Osteocyte (in vitro differentiated cells): ENCODE data around the gene TMEM255A. TPM values are rescaled to one million over a fixed set of nuclear protein-coding genes. Genes with fewer than 3 reads are reported as not detected.
A peak's percentile ranks its signal among the peaks of the same experiment; 100 is the strongest.

Experiments used
- DNase-seq: peaks from one replicate; pipeline ENCODE4 v3.0.0; 2021; ENCODE audit warnings: mixed read lengths; ENCODE audit not compliant: unreplicated experiment; ENCODE audit errors: extremely low spot score
- H3K27ac Mint-ChIP-seq: one replicate; pipeline ENCODE4 v1.8.0; 2021; ENCODE audit warnings: mild to moderate bottlenecking, mixed read lengths; ENCODE audit not compliant: unreplicated experiment
- H3K27me3 Mint-ChIP-seq: one replicate; pipeline ENCODE4 v1.8.0; 2021; ENCODE audit warnings: mixed read lengths; ENCODE audit not compliant: unreplicated experiment
- H3K36me3 Mint-ChIP-seq: one replicate; pipeline ENCODE4 v1.8.0; 2021; ENCODE audit warnings: mixed read lengths; ENCODE audit not compliant: unreplicated experiment
- H3K4me1 Mint-ChIP-seq: one replicate; pipeline ENCODE4 v1.8.0; 2021; ENCODE audit warnings: mixed read lengths; ENCODE audit not compliant: unreplicated experiment
- H3K4me3 Mint-ChIP-seq: one replicate; pipeline ENCODE4 v1.8.0; 2021; ENCODE audit warnings: mild to moderate bottlenecking, moderate library complexity, mixed read lengths; ENCODE audit not compliant: unreplicated experiment
- H3K9me3 Mint-ChIP-seq: one replicate; pipeline ENCODE4 v1.8.0; 2021; ENCODE audit warnings: mixed read lengths; ENCODE audit not compliant: unreplicated experiment
- CTCF ChIP-seq: fragments of 200-600 bp; sonication (generic); IDR thresholded peaks from 2 replicates; pipeline ENCODE4 v1.5.0; 2021; ENCODE audit warnings: antibody characterized with exemption, mild to moderate bottlenecking, moderate library complexity
- long read RNA-seq: library from polyadenylated mRNA; unstranded; transcript quantifications from one replicate; pipeline ENCODE4 v2.0.0, GENCODE V29; 2021
- total RNA-seq: library from RNA; stranded (reverse); gene quantifications from 2 replicates; pipeline ENCODE4 v1.2.1, GENCODE V29; 2021

Gene TMEM255A
- total RNA-seq, result 0.16 TPM in 2 replicates
- long read RNA-seq, result 0 reads

GRCh38 chrX:120310861-120311726, at the start of gene TMEM255A:
TMEM255A (minus strand) TSS chrX:120311461; CDS start chrX:120311309, 152 bp downstream.
- H3K4me3 Mint-ChIP-seq, result peak within 1 kb of the TSS; percentile 70
- peaks cover 46% of the 10 kb centered on the region for H3K27me3 Mint-ChIP-seq
- peaks cover 14% of the 10 kb centered on the region for H3K4me1 Mint-ChIP-seq
- TF ChIP-seq CTCF, result no peak
- no peaks in the 10 kb centered on the region for H3K36me3 Mint-ChIP-seq
- no peak for DNase-seq
- H3K9me3 Mint-ChIP-seq, result no peaks in the 10 kb centered on the region
- no peak within 1 kb of the TSS for H3K27ac Mint-ChIP-seq

- no peak overlapping the region for H3K4me3 Mint-ChIP-seq
- H3K4me1 Mint-ChIP-seq, result peaks cover 8% of the 10 kb centered on the region
- H3K27ac Mint-ChIP-seq, result no peak overlapping the region
- H3K36me3 Mint-ChIP-seq, result no peaks in the 10 kb centered on the region
- H3K27me3 Mint-ChIP-seq, result no peaks in the 10 kb centered on the region
- TF ChIP-seq CTCF, result no peak
- no peak for DNase-seq
- no peaks in the 10 kb centered on the region for H3K9me3 Mint-ChIP-seq
These were observed 47.6 kb upstream of the TMEM255A start for GRCh38 chrX:120358737-120359456.

- DNase-seq, result no peak
- Mint-ChIP-seq H3K9me3 (no peaks in the 10 kb centered on the region), H3K27ac (no peak overlapping the region), H3K27me3 (no peaks in the 10 kb centered on the region), H3K36me3 (no peaks in the 10 kb centered on the region), H3K4me1 (peaks cover 8% of the 10 kb centered on the region), H3K4me3 (no peak overlapping the region)
- no peak for TF ChIP-seq CTCF
These were observed 45.9 kb upstream of the TMEM255A start for GRCh38 chrX:120357186-120357585.

- no peaks in the 10 kb centered on the region for H3K27me3 Mint-ChIP-seq
- no peak overlapping the region for H3K27ac Mint-ChIP-seq
- H3K9me3 Mint-ChIP-seq, result peaks cover 5% of the 10 kb centered on the region
- no peaks in the 10 kb centered on the region for H3K36me3 Mint-ChIP-seq
- DNase-seq, result no peak
- TF ChIP-seq CTCF, result no peak
- H3K4me1 Mint-ChIP-seq, result peaks cover 8% of the 10 kb centered on the region
- no peak overlapping the region for H3K4me3 Mint-ChIP-seq
These were observed 44.8 kb upstream of the TMEM255A start for GRCh38 chrX:120356084-120356483.
